Sigmoid colon (tissue), 4 donors: ENCODE results near the gene TDRD7.

Experiments used
- CTCF ChIP-seq, 4 experiments: fragments of 450-650 bp in 3 of 4; fragments of 200-600 bp in 1 of 4; IDR thresholded peaks; one replicate each; pipeline ENCODE4 v1.5.1; 2016 to 2019; ENCODE audit warnings: antibody characterized with exemption in 4 of 4, mild to moderate bottlenecking in 3 of 4, moderate library complexity in 2 of 4
- EP300 ChIP-seq, 4 donors: sonication (generic); formaldehyde crosslinking; IDR thresholded peaks; one replicate each; pipeline ENCODE4 v1.6.1; 2017; ENCODE audit warnings: antibody characterized with exemption in 4 of 4
- POLR2A ChIP-seq, 2 donors: fragments of 450-650 bp; IDR thresholded peaks; one replicate each; pipeline ENCODE4 v1.6.1; 2016; ENCODE audit warnings: antibody characterized with exemption in 2 of 2, mild to moderate bottlenecking in 2 of 2, moderate library complexity in 2 of 2

- no peak for TF ChIP-seq EP300 (IDR thresholded peaks at IDR 0.05)
- no peak for TF ChIP-seq POLR2A (IDR thresholded peaks at IDR 0.05)
- no peak for TF ChIP-seq CTCF (IDR thresholded peaks at IDR 0.05)
These were observed 33.3 kb downstream of the TDRD7 start for GRCh38 chr9:97445119-97445701.
